Gastroesophageal sphincter (tissue), 3 donors: ENCODE measurements around the gene P2RX4.

Source experiments
- CTCF ChIP-seq, 4 experiments: fragments of 200-600 bp in 2 of 4; fragments of 450-650 bp in 2 of 4; sonication (generic) in 1 of 4; IDR thresholded peaks; one replicate each; pipeline ENCODE4 v1.5.1; 2017 to 2019; ENCODE audit warnings: antibody characterized with exemption in 4 of 4, mild to moderate bottlenecking in 2 of 4, moderate library complexity in 2 of 4
- POLR2AphosphoS5 ChIP-seq: sonication (generic); formaldehyde crosslinking; IDR thresholded peaks from one replicate; pipeline ENCODE4 v1.6.1; 2017; ENCODE audit warnings: antibody characterized with exemption

- TF ChIP-seq POLR2AphosphoS5 (no peak), CTCF (IDR thresholded peaks at IDR 0.05) (no peak)
These were observed 28.8 kb downstream of the P2RX4 start for GRCh38 chr12:121238604-121239350.
